Stimulated activated CD4-positive, alpha-beta T cell treated with anti-CD3 and anti-CD28 coated beads, Interleukin-15, amount 100 ng/mL, for 48 hours (primary cell): ENCODE measurements around the gene ADAMTS16.

Experiments
- DNase-seq, 2 donors: peaks; one replicate each; pipeline ENCODE4 v3.0.0-alpha.2; 2020; ENCODE audit warnings: low read depth in 2 of 2

The ADAMTS16 gene

GRCh38 chr5:5316334-5316733 is 176.2 kb downstream of the ADAMTS16 start:
- DNase-seq = no peak

GRCh38 chr5:5317976-5318375 is 177.8 kb downstream of the ADAMTS16 start:
- no peak for DNase-seq

GRCh38 chr5:5318426-5319190 is 178.5 kb downstream of the ADAMTS16 start:
- no peak for DNase-seq

GRCh38 chr5:5320062-5320805 is 180.1 kb downstream of the ADAMTS16 start:
- no peak for DNase-seq

- no peak for DNase-seq
Observed at GRCh38 chr5:5321137-5321536, 181.0 kb downstream of the ADAMTS16 start.

- no peak for DNase-seq
Observed at GRCh38 chr5:5323551-5323950, 183.4 kb downstream of the ADAMTS16 start.

GRCh38 chr5:5326115-5326758 is 186.1 kb downstream of the ADAMTS16 start:
- no peak for DNase-seq

GRCh38 chr5:5327126-5327525 is 187.0 kb downstream of the ADAMTS16 start:
- no peak for DNase-seq

- no peak for DNase-seq
Observed at GRCh38 chr5:5330728-5331452, 190.8 kb downstream of the ADAMTS16 start.

- DNase-seq = no peak
Observed at GRCh38 chr5:5331848-5332247, 191.7 kb downstream of the ADAMTS16 start.

- no peak for DNase-seq
Observed at GRCh38 chr5:5332287-5332686, 192.2 kb downstream of the ADAMTS16 start.

GRCh38 chr5:5335107-5335506 is 195.0 kb downstream of the ADAMTS16 start:
- DNase-seq = no peak

GRCh38 chr5:5335700-5336264 is 195.7 kb downstream of the ADAMTS16 start:
- no peak for DNase-seq

GRCh38 chr5:5339257-5339656 is 199.1 kb downstream of the ADAMTS16 start:
- no peak for DNase-seq

GRCh38 chr5:5340206-5340729 is 200.1 kb downstream of the ADAMTS16 start:
- DNase-seq = no peak

- no peak for DNase-seq
Observed at GRCh38 chr5:5341531-5342292, 201.6 kb downstream of the ADAMTS16 start.

- no peak for DNase-seq
Observed at GRCh38 chr5:5342784-5343183, 202.7 kb downstream of the ADAMTS16 start.

GRCh38 chr5:5343568-5343967 is 203.4 kb downstream of the ADAMTS16 start:
- DNase-seq = no peak

GRCh38 chr5:5344051-5344571 is 204.0 kb downstream of the ADAMTS16 start:
- DNase-seq = no peak

GRCh38 chr5:5344606-5345005 is 204.5 kb downstream of the ADAMTS16 start:
- no peak for DNase-seq
